A549 (cell line): ENCODE data around the gene UBL7. TPM values are rescaled to one million over a fixed set of nuclear protein-coding genes. Genes with fewer than 3 reads are reported as not detected.

ENCODE experiments used
- ATAC-seq, 2 experiments: fragments of 200-7000 bp in 1 of 2; fragments of >200 bp in 1 of 2; cut with Nextera tagmentation in 1 of 2; cut with Tn5 transposase in 1 of 2; 3 replicates each; pipeline versions ENCODE4 v1.8.0 to v1.9.1; 2018 to 2020; ENCODE audit warnings: mild to moderate bottlenecking in 1 of 2, moderate library complexity in 1 of 2
- CTCF ChIA-PET: fragments of 300-600 bp; sonication (Branson Sonifier 250); formaldehyde crosslinking; extraction: SDS; loops from one replicate; lab custom pipeline; 2021; ENCODE audit warnings: antibody characterized with exemption, inconsistent platforms; lab: Yijun Ruan, JAX
- POLR2A ChIA-PET: fragments of 350-600 bp; formaldehyde crosslinking; extraction: SDS; loops from one replicate; lab custom pipeline; 2021; ENCODE audit warnings: antibody characterized with exemption, inconsistent platforms; lab: Yijun Ruan, JAX
- DNase-seq, 2 experiments: peaks; one replicate each; pipeline versions ENCODE4 v3.0.0 to v3.0.0-alpha.2; 2011 to 2016; ENCODE audit warnings: low read depth in 1 of 2, low spot score in 1 of 2
- FAIRE-seq: peaks from 2 replicates; lab custom pipeline; 2011; peaks lifted over from hg19 to GRCh38; lab: Jason Lieb, UNC
- H3K27ac ChIP-seq, 2 experiments: fragments of >200 bp; sonication (Bioruptor Twin); formaldehyde crosslinking; 3 replicates each; pipeline ENCODE4 v1.5.1; 2016 to 2017
- H3K4me1 ChIP-seq: fragments of >200 bp; sonication (Bioruptor Twin); formaldehyde crosslinking; 3 replicates; pipeline ENCODE4 v1.6.1; 2016
- H3K4me2 ChIP-seq: fragments of >200 bp; sonication (Bioruptor Twin); formaldehyde crosslinking; 3 replicates; pipeline ENCODE4 v1.6.1; 2016
- H3K4me3 ChIP-seq: fragments of >200 bp; sonication (Bioruptor Twin); formaldehyde crosslinking; 3 replicates; pipeline ENCODE4 v1.5.1; 2016
- H3K9me3 ChIP-seq: fragments of >200 bp; sonication (Bioruptor Twin); formaldehyde crosslinking; 3 replicates; pipeline ENCODE4 v1.6.1; 2016
- BHLHE40 ChIP-seq: IDR thresholded peaks from 2 replicates; pipeline ENCODE4 v1.6.1; 2012; ENCODE audit warnings: low read depth, low read length, inconsistent platforms
- CBX2 ChIP-seq: fragments of 200-600 bp; sonication (generic); IDR thresholded peaks from 2 replicates; pipeline ENCODE4 v1.6.1; 2016; ENCODE audit warnings: low read depth, mild to moderate bottlenecking, borderline replicate concordance
- E2F6 ChIP-seq: IDR thresholded peaks from 2 replicates; pipeline ENCODE4 v1.6.1; 2012; ENCODE audit warnings: low read depth, borderline replicate concordance
- ESRRA ChIP-seq: fragments of 150-350 bp; IDR thresholded peaks from 2 replicates; pipeline ENCODE4 v1.6.1; 2014; ENCODE audit warnings: mild to moderate bottlenecking, low read length, borderline replicate concordance
- FOSL2 ChIP-seq, 2 experiments: fragments of 450-650 bp in 1 of 2; fragments of >200 bp in 1 of 2; sonication (Bioruptor Twin) in 1 of 2; formaldehyde crosslinking; IDR thresholded peaks; 2 replicates each; pipeline versions ENCODE4 v1.5.0 to v1.6.1; 2016 to 2020; ENCODE audit warnings: mild to moderate bottlenecking in 1 of 2, moderate library complexity in 1 of 2
- HDAC2 ChIP-seq: fragments of 200-600 bp; sonication (generic); IDR thresholded peaks from 2 replicates; pipeline ENCODE4 v1.6.1; 2016
- JUN ChIP-seq, 2 experiments: fragments of >200 bp; sonication (Bioruptor Twin); formaldehyde crosslinking; IDR thresholded peaks; 2 replicates in 1 of 2; 3 replicates in 1 of 2; pipeline ENCODE4 v1.6.1; 2016 to 2017
- MAFK ChIP-seq: fragments of 450-650 bp; IDR thresholded peaks from 2 replicates; pipeline ENCODE4 v1.6.1; 2014; ENCODE audit not compliant: partially characterized antibody
- NPAS2 ChIP-seq: fragments of 250-450 bp; sonication (Bioruptor Pico); IDR thresholded peaks from 2 replicates; pipeline ENCODE4 v1.8.0; 2022; ENCODE audit warnings: mild to moderate bottlenecking, moderate library complexity, borderline replicate concordance
- REST ChIP-seq: fragments of 200-600 bp; sonication (generic); IDR thresholded peaks from 2 replicates; pipeline ENCODE4 v1.6.1; 2016; ENCODE audit warnings: antibody characterized with exemption, mild to moderate bottlenecking, moderate library complexity
- TFCP2L1 ChIP-seq: fragments of 250-450 bp; sonication (Bioruptor Pico); IDR thresholded peaks from 2 replicates; pipeline ENCODE4 v1.5.0; 2021; ENCODE audit warnings: mild to moderate bottlenecking
- TP53 ChIP-seq: fragments of 250-450 bp; sonication (Bioruptor Pico); IDR thresholded peaks from 2 replicates; pipeline ENCODE4 v1.5.0; 2021; ENCODE audit warnings: mild to moderate bottlenecking, moderate library complexity
- USF2 ChIP-seq: fragments of 450-650 bp; IDR thresholded peaks from 2 replicates; pipeline ENCODE4 v1.6.1; 2014; ENCODE audit warnings: antibody characterized with exemption
- WGBS: methylation state at CpG from one replicate; pipeline ENCODE4 v1.1.6; 2017; ENCODE audit errors: missing lambda C conversion rate; 5-methylcytosine and 5-hydroxymethylcytosine counted together
- polyA plus RNA-seq, 4 experiments: library from polyadenylated mRNA; depleted of rRNA in 3 of 4; stranded (reverse); fragments of >200 nt; fragmentation: RNase III in 1 of 4; extraction: RNeasy Plus Mini Kit Qiagen cat#74134 plus additional on column Dnase treatment in 1 of 4; gene quantifications; 2 replicates in 3 of 4; 3 replicates in 1 of 4; pipeline ENCODE4 v1.2.3, GENCODE V29; 2011 to 2017

The UBL7 gene
- polyA plus RNA-seq, 2 of the 4 experiments (the other 2 are of a cell fraction): 32.6 to 48.5 TPM

- no peak for TF ChIP-seq CBX2
- Histone ChIP-seq H3K27ac (no peak overlapping the region), H3K9me3 (no peaks in the 10 kb centered on the region), H3K4me3 (no peak overlapping the region), H3K4me1 (peaks cover 8% of the 10 kb centered on the region; the same call in 2 of the 3 replicates), H3K4me2 (no peak overlapping the region)
- POLR2A ChIA-PET: no interaction called here
- FAIRE-seq (no peak), ATAC-seq (no peak), DNase-seq (no peak)
- CTCF ChIA-PET: interaction anchor here (1.1 to 6.8 kb wide), 4 partner anchors 9 to 36 kb away, joined by 3 to 33 read pairs (median 6); no protein-coding TSS in a partner anchor
- 64% methylated on average over 6 of the region's 13 CpGs for WGBS
These were observed 57.9 kb downstream of the UBL7 start for GRCh38 chr15:74402873-74403587.

GRCh38 chr15:74402337-74402841, 58.6 kb downstream of the UBL7 start:
- FAIRE-seq: no peak
- ATAC-seq: no peak
- H3K27ac ChIP-seq: no peak overlapping the region
- TF ChIP-seq BHLHE40 (no peak), E2F6 (no peak), TP53 (CRISPR knock-in tag) (no peak), MAFK (no peak), REST (no peak), JUN (IDR thresholded peaks at IDR 0.05) (no peak), HDAC2 (no peak), NPAS2 (no peak), ESRRA (no peak), FOSL2 (IDR thresholded peaks at IDR 0.05) (no peak), FOSL2 (CRISPR knock-in tag; IDR thresholded peaks at IDR 0.05) (no peak), USF2 (no peak)
- TF ChIP-seq, all 56 proteins: peak for 0
- WGBS: 62% methylated on average over 2 of the region's 5 CpGs
- POLR2A ChIA-PET: no interaction called here
- H3K4me2 ChIP-seq: no peak overlapping the region
- peaks cover 11% of the 10 kb centered on the region for H3K4me1 ChIP-seq
- no peak overlapping the region for H3K4me3 ChIP-seq
- no peaks in the 10 kb centered on the region for H3K9me3 ChIP-seq
- DNase-seq: no peak
- CTCF ChIA-PET: interaction anchor here (1.1 to 6.8 kb wide), 4 partner anchors 8 to 36 kb away, joined by 3 to 33 read pairs (median 6); no protein-coding TSS in a partner anchor

GRCh38 chr15:74400915-74401757, 59.8 kb downstream of the UBL7 start:
- ChIA-PET CTCF (interaction anchor here (0.8 to 2.0 kb wide), 4 partner anchors 9 to 38 kb away, joined by 3 to 7 read pairs (median 4); no protein-coding TSS in a partner anchor), POLR2A (no interaction called here)
- TF ChIP-seq E2F6: no peak
- TF ChIP-seq TFCP2L1 (CRISPR knock-in tag): no peak
- 69% methylated on average over 7 of the region's 11 CpGs for WGBS
- no peaks in the 10 kb centered on the region for H3K9me3 ChIP-seq
- no peak overlapping the region for H3K4me2 ChIP-seq
- FAIRE-seq (no peak), ATAC-seq (no peak), DNase-seq (no peak)
- H3K27ac ChIP-seq: no peak overlapping the region
- H3K4me3 ChIP-seq: no peak overlapping the region
- peaks cover 19% of the 10 kb centered on the region for H3K4me1 ChIP-seq
